PC-3 (cell line): ENCODE measurements around the gene TRAF1. TPM values are rescaled to one million over a fixed set of nuclear protein-coding genes. Genes with fewer than 3 reads are reported as not detected.

Experiments
- ATAC-seq: fragments of 200-7000 bp; cut with Tn5 transposase; 2 replicates; pipeline ENCODE4 v1.9.1; 2020; ENCODE audit warnings: mild to moderate bottlenecking, moderate library complexity
- BruUV-seq: library from RNA; stranded (reverse); fragments of 400-500 nt; replicated peaks from 2 replicates; lab custom pipeline; 2021; lab: Mats Ljungman, UMichigan
- CTCF ChIA-PET: fragments of 300-600 bp; sonication (Branson Sonifier 250); formaldehyde crosslinking; loops from one replicate; lab custom pipeline; 2022; ENCODE audit warnings: antibody characterized with exemption; lab: Charles Lee
- POLR2A ChIA-PET: fragments of 300-600 bp; sonication (Branson Sonifier 250); formaldehyde crosslinking; loops from one replicate; lab custom pipeline; 2022; ENCODE audit warnings: antibody characterized with exemption; ENCODE audit not compliant: unreplicated experiment; lab: Charles Lee
- DNase-seq: peaks from one replicate; pipeline ENCODE4 v3.0.0-alpha.2; 2015
- H2AFZ ChIP-seq: fragments of 300-600 bp; sonication (generic); 2 replicates; pipeline ENCODE4 v1.6.0; 2016; ENCODE audit warnings: antibody characterized with exemption, low read length
- H3F3A ChIP-seq: fragments of 300-600 bp; sonication (generic); one replicate; pipeline ENCODE4 v1.6.0; 2017; ENCODE audit warnings: antibody characterized with exemption, low read length, control low read depth, mild to moderate bottlenecking; ENCODE audit not compliant: unreplicated experiment
- H3K27ac ChIP-seq: fragments of 300-600 bp; sonication (generic); 2 replicates; pipeline ENCODE4 v1.5.1; 2016; ENCODE audit warnings: mild to moderate bottlenecking, low read length
- H3K27me3 ChIP-seq: fragments of 300-600 bp; sonication (generic); 2 replicates; pipeline ENCODE4 v1.6.1; 2016; ENCODE audit warnings: low read length, mixed read lengths
- H3K36me3 ChIP-seq: fragments of 300-600 bp; sonication (generic); 2 replicates; pipeline ENCODE4 v1.6.1; 2016; ENCODE audit warnings: low read depth, mixed run types, low read length, mixed read lengths
- H3K4me1 ChIP-seq: fragments of 300-600 bp; sonication (generic); 2 replicates; pipeline ENCODE4 v1.5.1; 2016; ENCODE audit warnings: low read length; ENCODE audit not compliant: insufficient read depth
- H3K4me2 ChIP-seq: fragments of 300-600 bp; sonication (generic); 2 replicates; pipeline ENCODE4 v1.6.0; 2016; ENCODE audit warnings: low read length
- H3K4me3 ChIP-seq: fragments of 300-600 bp; sonication (generic); 2 replicates; pipeline ENCODE4 v1.5.1; 2016; ENCODE audit warnings: mild to moderate bottlenecking, low read length, mixed read lengths
- H3K79me2 ChIP-seq: fragments of 300-600 bp; sonication (generic); 2 replicates; pipeline ENCODE4 v1.6.1; 2017; ENCODE audit warnings: low read length, mixed read lengths
- H3K9ac ChIP-seq: fragments of 300-600 bp; sonication (generic); 2 replicates; pipeline ENCODE4 v1.6.0; 2016; ENCODE audit warnings: mild to moderate bottlenecking, low read length
- H3K9me2 ChIP-seq: fragments of 300-600 bp; sonication (generic); replicated peaks from 2 replicates; pipeline ENCODE4 v1.6.1; 2016; ENCODE audit warnings: mixed run types, low read length, mixed read lengths
- H3K9me3 ChIP-seq: fragments of 300-600 bp; sonication (generic); 2 replicates; pipeline ENCODE4 v1.6.1; 2016; ENCODE audit warnings: low read length, mixed read lengths
- H4K20me1 ChIP-seq: fragments of 300-600 bp; sonication (generic); 2 replicates; pipeline ENCODE4 v1.6.1; 2016; ENCODE audit warnings: low read length, mixed read lengths
- EZH2 ChIP-seq: fragments of 300-600 bp; sonication (generic); IDR thresholded peaks from one replicate; pipeline ENCODE4 v1.6.1; 2017; ENCODE audit warnings: antibody characterized with exemption, mild to moderate bottlenecking, low read length; ENCODE audit not compliant: unreplicated experiment
- EZH2phosphoT487 ChIP-seq: fragments of 300-600 bp; sonication (generic); IDR thresholded peaks from 2 replicates; pipeline ENCODE4 v1.6.1; 2018; ENCODE audit warnings: mild to moderate bottlenecking, antibody characterized with exemption, low read length, borderline replicate concordance
- intact Hi-C: fragments of 100-400 bp; cut with micrococcal nuclease; formaldehyde crosslinking; loops from 2 replicates; pipeline ENCODE4 v1.9.0; 2023
- total RNA-seq: library from RNA; depleted of rRNA; stranded (reverse); fragments of >200 nt; gene quantifications from 2 replicates; pipeline ENCODE4 v1.2.3, GENCODE V29; 2014
- TF ChIP-seq, protein P1 (sequence below): fragments of 300-600 bp; sonication (generic); conservative IDR thresholded peaks from 2 replicates; pipeline ENCODE4 v1.5.1; 2017; ENCODE audit warnings: antibody characterized with exemption, low read depth, mild to moderate bottlenecking, low read length

The TRAF1 gene
- total RNA-seq, 1 experiment from 2014 or later = 0.15 TPM

DNA sequence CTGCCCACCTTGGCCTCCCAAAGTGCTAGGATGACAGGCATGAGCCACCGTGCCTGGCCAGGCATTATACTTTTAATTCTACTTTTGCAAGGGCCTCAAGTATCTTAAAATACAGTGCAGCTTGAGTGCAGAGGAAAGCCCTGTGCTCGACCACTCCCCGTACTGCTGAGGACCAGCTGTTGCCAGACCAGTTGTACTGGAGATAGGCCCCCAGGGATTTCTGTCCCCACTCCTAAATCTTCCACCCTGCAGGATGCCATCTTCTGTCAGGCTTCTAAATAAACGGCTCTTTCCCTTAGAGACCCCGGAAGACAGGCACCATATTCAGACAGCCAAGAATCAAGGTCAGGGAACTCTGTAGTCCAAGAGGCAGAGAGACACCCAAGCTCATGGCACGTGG, 67.2 kb downstream of the TRAF1 start:
- Histone ChIP-seq H4K20me1 (no peaks in the 10 kb centered on the region), H3K79me2 (no peaks in the 10 kb centered on the region), H3K9me2 (no peaks in the 10 kb centered on the region)

DNA sequence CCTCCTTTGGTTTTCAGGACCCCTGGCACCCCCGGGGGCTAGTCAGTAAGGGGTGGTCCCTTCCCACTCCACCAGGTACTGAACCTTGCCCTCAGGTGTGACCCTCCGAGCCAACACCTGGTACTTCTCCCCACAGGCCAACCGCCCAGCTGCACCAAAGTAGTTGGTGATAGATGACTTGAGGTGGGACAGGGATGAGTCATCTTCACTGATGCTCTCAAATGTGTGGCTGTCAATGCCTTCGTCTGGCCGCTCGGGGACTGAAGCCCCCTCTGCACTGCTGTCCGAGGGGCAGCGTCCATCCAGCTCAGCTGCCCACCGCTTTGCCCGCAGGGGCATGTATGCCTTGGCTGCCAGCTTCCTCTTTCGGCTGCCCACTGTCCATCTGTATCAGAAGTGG, 68.7 kb downstream of the TRAF1 start:
- ATAC-seq = no peak

More for the DNA sequence above, 67.2 kb downstream of the TRAF1 start:
- Histone ChIP-seq H3K4me2 (no peak overlapping the region), H2AFZ (no peak overlapping the region), H3K4me1 (no peaks in the 10 kb centered on the region), H3K27ac (no peak overlapping the region), H3K27me3 (no peaks in the 10 kb centered on the region), H3K9ac (no peak overlapping the region), H3F3A (no peaks in the 10 kb centered on the region), H3K36me3 (peaks cover 9% of the 10 kb centered on the region; the same call in 1 of the 2 replicates), H3K9me3 (no peaks in the 10 kb centered on the region), H3K4me3 (no peak overlapping the region)
- DNase-seq (no peak), ATAC-seq (no peak)
- POLR2A ChIA-PET = no interaction called here
- intact Hi-C loops = no loop called here
- TF ChIP-seq, protein P1, sequence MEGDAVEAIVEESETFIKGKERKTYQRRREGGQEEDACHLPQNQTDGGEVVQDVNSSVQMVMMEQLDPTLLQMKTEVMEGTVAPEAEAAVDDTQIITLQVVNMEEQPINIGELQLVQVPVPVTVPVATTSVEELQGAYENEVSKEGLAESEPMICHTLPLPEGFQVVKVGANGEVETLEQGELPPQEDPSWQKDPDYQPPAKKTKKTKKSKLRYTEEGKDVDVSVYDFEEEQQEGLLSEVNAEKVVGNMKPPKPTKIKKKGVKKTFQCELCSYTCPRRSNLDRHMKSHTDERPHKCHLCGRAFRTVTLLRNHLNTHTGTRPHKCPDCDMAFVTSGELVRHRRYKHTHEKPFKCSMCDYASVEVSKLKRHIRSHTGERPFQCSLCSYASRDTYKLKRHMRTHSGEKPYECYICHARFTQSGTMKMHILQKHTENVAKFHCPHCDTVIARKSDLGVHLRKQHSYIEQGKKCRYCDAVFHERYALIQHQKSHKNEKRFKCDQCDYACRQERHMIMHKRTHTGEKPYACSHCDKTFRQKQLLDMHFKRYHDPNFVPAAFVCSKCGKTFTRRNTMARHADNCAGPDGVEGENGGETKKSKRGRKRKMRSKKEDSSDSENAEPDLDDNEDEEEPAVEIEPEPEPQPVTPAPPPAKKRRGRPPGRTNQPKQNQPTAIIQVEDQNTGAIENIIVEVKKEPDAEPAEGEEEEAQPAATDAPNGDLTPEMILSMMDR = no peak
- TF ChIP-seq EZH2phosphoT487 = no peak
- TF ChIP-seq EZH2 = no peak
- no TSS peak for BruUV-seq
- CTCF ChIA-PET = no interaction called here

DNA sequence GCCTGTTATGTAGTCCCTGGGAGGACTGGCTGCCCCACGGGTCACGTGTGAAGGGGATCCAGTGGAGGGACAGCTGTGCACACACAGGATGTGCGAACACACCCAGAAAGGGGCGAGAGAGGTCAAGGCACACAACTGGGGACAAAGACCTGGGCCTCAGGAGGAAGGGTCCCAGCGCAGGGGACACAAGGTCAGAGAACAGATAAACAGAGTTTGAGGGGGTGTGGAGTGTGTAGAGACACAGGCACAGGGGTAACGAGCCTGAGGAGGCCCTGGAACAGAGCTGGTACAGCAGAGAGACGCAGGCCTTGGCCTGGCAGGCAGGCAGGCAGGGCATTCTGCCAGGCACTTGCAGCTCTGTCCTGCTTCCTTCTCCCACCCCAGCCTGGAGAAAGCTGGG, 69.1 kb downstream of the TRAF1 start:
- Histone ChIP-seq H3K27me3 (no peaks in the 10 kb centered on the region), H3K36me3 (peaks cover 9% of the 10 kb centered on the region; the same call in 1 of the 2 replicates), H4K20me1 (no peaks in the 10 kb centered on the region), H3K27ac (no peak overlapping the region), H3K4me2 (no peak overlapping the region), H3K4me3 (no peak overlapping the region), H2AFZ (no peak overlapping the region), H3F3A (no peaks in the 10 kb centered on the region), H3K9me3 (no peaks in the 10 kb centered on the region), H3K9ac (no peak overlapping the region), H3K9me2 (no peaks in the 10 kb centered on the region), H3K4me1 (no peaks in the 10 kb centered on the region), H3K79me2 (no peaks in the 10 kb centered on the region)
- ChIA-PET CTCF (no interaction called here), POLR2A (no interaction called here)
- DNase-seq = no peak
- BruUV-seq = no TSS peak
- intact Hi-C loops = no loop called here
- ATAC-seq = no peak
- TF ChIP-seq, protein P1 = no peak
- TF ChIP-seq EZH2 (no peak), EZH2phosphoT487 (no peak)

More for the DNA sequence above, 68.7 kb downstream of the TRAF1 start:
- Histone ChIP-seq H2AFZ (no peak overlapping the region), H3F3A (no peaks in the 10 kb centered on the region), H3K9me3 (no peaks in the 10 kb centered on the region), H3K9me2 (no peaks in the 10 kb centered on the region), H3K79me2 (no peaks in the 10 kb centered on the region), H4K20me1 (no peaks in the 10 kb centered on the region), H3K4me1 (no peaks in the 10 kb centered on the region), H3K4me2 (no peak overlapping the region), H3K36me3 (peaks cover 9% of the 10 kb centered on the region; the same call in 1 of the 2 replicates), H3K27me3 (no peaks in the 10 kb centered on the region), H3K9ac (no peak overlapping the region), H3K4me3 (no peak overlapping the region), H3K27ac (no peak overlapping the region)
- no TSS peak for BruUV-seq
- CTCF ChIA-PET = no interaction called here
- intact Hi-C loops = no loop called here
- DNase-seq = no peak
- no peak for TF ChIP-seq EZH2phosphoT487
- POLR2A ChIA-PET = no interaction called here
